ENCODE measurements around the gene PROK1.

- TF ChIP-seq CTCF (IDR thresholded peaks at IDR 0.05) (no peak), KDM1A (IDR thresholded peaks at IDR 0.05; ENCODE audit: low read depth) (no peak), POLR2AphosphoS2 (conservative IDR thresholded peaks at IDR 0.05; ENCODE audit: low read length) (no peak), EP300 (IDR thresholded peaks at IDR 0.05) (no peak), ESRRA (IDR thresholded peaks at IDR 0.05; ENCODE audit: borderline replicate concordance, low read length) (no peak), POLR2A (IDR thresholded peaks at IDR 0.05; ENCODE audit: low read length) (no peak), MYC (IDR thresholded peaks at IDR 0.05; ENCODE audit: borderline replicate concordance, low read length) (no peak)
These were observed 38.5 kb downstream of the PROK1 start for GRCh38 chr1:110489406-110489805.
